ENCODE measurements around the gene PRG3.

DNA sequence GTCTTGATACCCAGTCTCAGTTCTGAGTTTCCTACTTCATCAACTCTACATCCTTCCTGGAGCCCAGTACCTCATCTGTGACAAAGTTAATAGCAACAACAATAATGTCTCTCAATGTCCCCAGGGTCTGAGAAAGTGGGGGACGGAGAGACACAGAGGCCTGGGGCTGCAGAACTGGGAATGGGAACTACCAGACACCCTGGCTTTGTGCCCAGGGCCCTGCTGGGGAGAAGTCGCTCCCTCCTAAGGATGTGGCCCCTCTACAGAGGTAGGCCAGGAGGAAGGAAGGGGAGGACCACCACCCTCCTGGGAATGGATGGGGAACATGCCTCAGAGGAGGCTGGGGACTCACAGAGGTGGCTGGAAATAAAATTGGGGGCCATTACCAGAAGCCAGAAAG lies 5.5 kb downstream of the PRG3 start:
- TF ChIP-seq, protein P1, sequence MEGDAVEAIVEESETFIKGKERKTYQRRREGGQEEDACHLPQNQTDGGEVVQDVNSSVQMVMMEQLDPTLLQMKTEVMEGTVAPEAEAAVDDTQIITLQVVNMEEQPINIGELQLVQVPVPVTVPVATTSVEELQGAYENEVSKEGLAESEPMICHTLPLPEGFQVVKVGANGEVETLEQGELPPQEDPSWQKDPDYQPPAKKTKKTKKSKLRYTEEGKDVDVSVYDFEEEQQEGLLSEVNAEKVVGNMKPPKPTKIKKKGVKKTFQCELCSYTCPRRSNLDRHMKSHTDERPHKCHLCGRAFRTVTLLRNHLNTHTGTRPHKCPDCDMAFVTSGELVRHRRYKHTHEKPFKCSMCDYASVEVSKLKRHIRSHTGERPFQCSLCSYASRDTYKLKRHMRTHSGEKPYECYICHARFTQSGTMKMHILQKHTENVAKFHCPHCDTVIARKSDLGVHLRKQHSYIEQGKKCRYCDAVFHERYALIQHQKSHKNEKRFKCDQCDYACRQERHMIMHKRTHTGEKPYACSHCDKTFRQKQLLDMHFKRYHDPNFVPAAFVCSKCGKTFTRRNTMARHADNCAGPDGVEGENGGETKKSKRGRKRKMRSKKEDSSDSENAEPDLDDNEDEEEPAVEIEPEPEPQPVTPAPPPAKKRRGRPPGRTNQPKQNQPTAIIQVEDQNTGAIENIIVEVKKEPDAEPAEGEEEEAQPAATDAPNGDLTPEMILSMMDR (conservative IDR thresholded peaks at IDR 0.05; ENCODE audit: low read length) = no peak
- no peak for TF ChIP-seq EZH2phosphoT487 (IDR thresholded peaks at IDR 0.05; ENCODE audit: borderline replicate concordance)
